SK-N-DZ (cell line): Measurements from ENCODE around the gene NUAK2.

Experiments used
- DNase-seq: peaks from one replicate; pipeline ENCODE4 v3.0.0-alpha.2; 2015; ENCODE audit warnings: low spot score

Gene NUAK2

GRCh38 chr1:205275133-205275532 lies 46.4 kb downstream of the NUAK2 start:
- no peak for DNase-seq

- no peak for DNase-seq
These were observed 47.4 kb downstream of the NUAK2 start for GRCh38 chr1:205274041-205274691.

- peak; percentile 81 for DNase-seq
These were observed 48.0 kb downstream of the NUAK2 start for GRCh38 chr1:205273551-205273982.

GRCh38 chr1:205272536-205272935 lies 49.0 kb downstream of the NUAK2 start:
- DNase-seq = no peak

- DNase-seq = no peak
These were observed 49.8 kb downstream of the NUAK2 start for GRCh38 chr1:205271745-205272144.

GRCh38 chr1:205271277-205271676 lies 50.3 kb downstream of the NUAK2 start:
- no peak for DNase-seq

- no peak for DNase-seq
These were observed 50.8 kb downstream of the NUAK2 start for GRCh38 chr1:205270764-205271163.

GRCh38 chr1:205270271-205270670 lies 51.3 kb downstream of the NUAK2 start:
- DNase-seq = no peak

GRCh38 chr1:205269711-205270110 lies 51.8 kb downstream of the NUAK2 start:
- no peak for DNase-seq

- DNase-seq = no peak
These were observed 52.5 kb downstream of the NUAK2 start for GRCh38 chr1:205268846-205269680.

- DNase-seq = no peak
These were observed 54.1 kb downstream of the NUAK2 start for GRCh38 chr1:205267306-205267902.

- DNase-seq = no peak
These were observed 54.8 kb downstream of the NUAK2 start for GRCh38 chr1:205266611-205267305.

GRCh38 chr1:205263580-205264190 lies 57.9 kb downstream of the NUAK2 start:
- no peak for DNase-seq

- DNase-seq = no peak
These were observed 58.8 kb downstream of the NUAK2 start for GRCh38 chr1:205262731-205263171.

GRCh38 chr1:205261946-205262691 lies 59.4 kb downstream of the NUAK2 start:
- no peak for DNase-seq

GRCh38 chr1:205260948-205261732 lies 60.4 kb downstream of the NUAK2 start:
- no peak for DNase-seq

- no peak for DNase-seq
These were observed 61.5 kb downstream of the NUAK2 start for GRCh38 chr1:205259998-205260397.

GRCh38 chr1:205259324-205259832 lies 62.2 kb downstream of the NUAK2 start:
- no peak for DNase-seq

- DNase-seq = no peak
These were observed 62.8 kb downstream of the NUAK2 start for GRCh38 chr1:205258719-205259118.

- DNase-seq = no peak
These were observed 63.3 kb downstream of the NUAK2 start for GRCh38 chr1:205258261-205258691.
